ENCODE results near the gene AP3D1.

DNA sequence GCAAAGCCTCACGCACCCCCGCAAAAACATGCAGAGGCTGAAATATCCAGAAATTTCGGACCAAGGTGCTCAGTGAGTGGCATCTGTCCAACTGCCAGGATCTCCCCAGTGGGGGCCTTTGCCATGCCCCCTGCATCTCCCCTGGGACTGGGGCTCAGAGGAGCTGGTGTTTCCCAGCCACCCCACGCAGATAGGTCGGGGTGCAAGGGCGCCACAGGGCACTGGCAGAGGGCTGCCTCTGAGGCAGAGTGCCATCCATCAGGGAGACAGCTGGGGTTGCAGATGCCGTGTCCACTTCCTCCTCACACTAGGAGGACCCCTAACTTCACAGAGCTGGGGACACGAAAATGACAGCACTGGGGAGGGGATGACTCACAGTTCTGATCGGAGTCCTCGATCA, 28.4 kb downstream of the AP3D1 start:
- TF ChIP-seq, protein P1, sequence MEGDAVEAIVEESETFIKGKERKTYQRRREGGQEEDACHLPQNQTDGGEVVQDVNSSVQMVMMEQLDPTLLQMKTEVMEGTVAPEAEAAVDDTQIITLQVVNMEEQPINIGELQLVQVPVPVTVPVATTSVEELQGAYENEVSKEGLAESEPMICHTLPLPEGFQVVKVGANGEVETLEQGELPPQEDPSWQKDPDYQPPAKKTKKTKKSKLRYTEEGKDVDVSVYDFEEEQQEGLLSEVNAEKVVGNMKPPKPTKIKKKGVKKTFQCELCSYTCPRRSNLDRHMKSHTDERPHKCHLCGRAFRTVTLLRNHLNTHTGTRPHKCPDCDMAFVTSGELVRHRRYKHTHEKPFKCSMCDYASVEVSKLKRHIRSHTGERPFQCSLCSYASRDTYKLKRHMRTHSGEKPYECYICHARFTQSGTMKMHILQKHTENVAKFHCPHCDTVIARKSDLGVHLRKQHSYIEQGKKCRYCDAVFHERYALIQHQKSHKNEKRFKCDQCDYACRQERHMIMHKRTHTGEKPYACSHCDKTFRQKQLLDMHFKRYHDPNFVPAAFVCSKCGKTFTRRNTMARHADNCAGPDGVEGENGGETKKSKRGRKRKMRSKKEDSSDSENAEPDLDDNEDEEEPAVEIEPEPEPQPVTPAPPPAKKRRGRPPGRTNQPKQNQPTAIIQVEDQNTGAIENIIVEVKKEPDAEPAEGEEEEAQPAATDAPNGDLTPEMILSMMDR (conservative IDR thresholded peaks at IDR 0.05 in 1 of 2, IDR thresholded peaks at IDR 0.05 in 1 of 2; ENCODE audit: extremely low read depth in 1 of 2, insufficient read depth in 1 of 2, low read depth in 1 of 2, low read length in 2 of 2): no peak
- no peak for TF ChIP-seq EZH2 (IDR thresholded peaks at IDR 0.05; ENCODE audit: borderline replicate concordance, low read length)

Data from mammary epithelial cell (primary cell).